GM19035 (cell line): Measurements from ENCODE around the gene BAZ1B.
"Not testable (repeated sequence)": the region's sequence is repeated elsewhere in the genome, so short reads cannot be mapped to it uniquely, and the experiment has no call there.

ENCODE experiments used
- ATAC-seq: cut with Tn5 transposase; IDR thresholded peaks from one replicate; pipeline ENCODE4 v1.9.1; 2021; ENCODE audit not compliant: unreplicated experiment

The BAZ1B gene

DNA sequence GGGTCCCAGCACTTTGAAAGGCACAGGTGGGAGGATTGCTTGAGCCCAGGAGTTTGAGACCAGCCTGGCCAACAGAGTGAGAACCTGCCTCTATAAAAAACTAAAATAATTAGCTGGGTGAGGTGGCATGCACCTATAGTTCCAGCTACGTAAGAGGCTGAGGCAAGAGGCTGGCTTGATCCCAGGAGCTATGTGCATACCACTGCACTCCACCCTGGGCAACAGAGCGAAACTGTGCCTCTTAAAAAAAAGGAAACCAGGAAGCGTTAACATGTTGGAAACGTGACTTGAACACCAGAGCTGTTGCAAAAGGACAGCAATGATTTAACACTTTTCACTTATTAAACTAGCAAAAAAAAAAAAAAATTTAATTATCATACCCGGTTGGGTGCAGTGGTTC lies 12.6 kb downstream of the BAZ1B start:
- no peak for ATAC-seq

GRCh38 chr7:73507556-73507955 lies 14.5 kb downstream of the BAZ1B start:
- no peak for ATAC-seq

GRCh38 chr7:73504920-73505319 lies 17.2 kb downstream of the BAZ1B start:
- no peak for ATAC-seq

- no peak for ATAC-seq
These were observed 18.1 kb downstream of the BAZ1B start for GRCh38 chr7:73504017-73504416.

GRCh38 chr7:73503229-73503628 lies 18.9 kb downstream of the BAZ1B start:
- no peak for ATAC-seq

DNA sequence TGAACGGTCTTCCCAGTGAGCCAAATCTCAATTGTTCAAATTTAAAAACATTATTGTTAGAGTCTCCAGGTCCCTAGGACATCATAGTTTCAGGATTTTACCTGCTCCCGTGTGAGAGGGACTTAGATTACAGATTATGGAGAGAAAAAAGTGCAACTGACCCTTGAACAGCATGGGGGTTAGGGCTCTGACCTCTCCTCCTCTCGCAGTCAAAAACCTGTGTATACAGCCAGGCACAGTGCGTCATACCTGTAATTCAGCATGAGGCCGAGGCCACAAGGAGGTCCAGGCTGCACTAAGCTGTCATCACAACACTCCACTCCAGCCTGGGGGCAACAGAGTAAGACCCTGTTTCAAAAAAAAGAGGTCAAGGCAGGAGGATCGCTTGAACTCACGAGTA lies 25.5 kb downstream of the BAZ1B start:
- ATAC-seq: no peak

DNA sequence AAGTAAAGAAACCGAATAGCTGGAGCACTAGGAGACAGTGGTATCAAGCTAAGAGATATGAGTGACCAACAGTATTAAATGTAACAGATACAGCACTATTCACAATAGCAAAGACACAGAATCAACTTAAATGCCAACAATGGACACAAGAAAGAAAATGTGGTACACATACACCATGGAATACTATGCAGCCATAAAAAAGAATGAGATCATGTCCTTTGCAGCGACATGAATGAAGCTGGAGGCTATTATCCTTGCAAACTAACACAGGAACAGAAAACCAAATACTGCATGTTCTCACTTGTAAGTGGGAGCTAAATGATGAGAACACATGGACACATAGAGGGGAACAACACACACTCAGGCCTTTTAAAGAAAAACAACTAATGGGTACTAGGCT lies 26.6 kb downstream of the BAZ1B start:
- not testable (repeated sequence) for ATAC-seq

DNA sequence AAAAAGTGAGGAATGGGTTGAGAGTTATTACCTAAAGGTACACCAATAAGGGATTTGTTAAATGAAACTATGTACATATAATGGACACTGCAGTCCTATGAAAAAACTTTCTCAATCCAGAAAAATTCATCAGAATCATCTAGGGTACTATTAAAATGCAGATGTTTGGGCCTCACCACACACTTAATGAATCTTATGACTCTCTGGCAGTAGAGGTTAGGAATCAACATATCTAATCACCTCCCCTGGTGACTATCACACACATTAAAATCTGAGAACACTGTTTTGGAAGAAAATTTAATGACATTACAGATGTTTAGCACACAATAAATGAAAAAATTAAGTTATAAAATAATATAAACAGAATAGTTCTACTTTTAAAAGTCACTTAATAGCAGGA lies 32.1 kb downstream of the BAZ1B start:
- ATAC-seq: no peak

DNA sequence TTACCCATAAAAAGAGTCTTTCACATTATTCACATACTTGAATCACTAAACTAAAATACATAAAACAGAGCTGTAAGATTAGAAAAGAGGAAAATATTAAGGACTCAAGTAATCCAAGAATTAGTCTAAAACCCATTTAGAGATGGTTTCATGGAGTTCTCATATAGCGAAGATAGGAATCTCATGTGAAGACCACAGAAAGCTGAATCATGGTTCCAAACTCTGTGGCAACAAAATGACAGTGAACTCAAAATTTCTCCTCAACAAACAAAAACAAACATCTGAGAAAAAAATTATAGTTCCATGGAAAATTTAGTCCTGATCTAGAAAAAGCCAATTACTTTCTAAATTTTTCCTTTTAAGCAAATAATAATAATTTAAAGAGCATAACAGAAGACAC lies 34.6 kb downstream of the BAZ1B start:
- no peak for ATAC-seq

DNA sequence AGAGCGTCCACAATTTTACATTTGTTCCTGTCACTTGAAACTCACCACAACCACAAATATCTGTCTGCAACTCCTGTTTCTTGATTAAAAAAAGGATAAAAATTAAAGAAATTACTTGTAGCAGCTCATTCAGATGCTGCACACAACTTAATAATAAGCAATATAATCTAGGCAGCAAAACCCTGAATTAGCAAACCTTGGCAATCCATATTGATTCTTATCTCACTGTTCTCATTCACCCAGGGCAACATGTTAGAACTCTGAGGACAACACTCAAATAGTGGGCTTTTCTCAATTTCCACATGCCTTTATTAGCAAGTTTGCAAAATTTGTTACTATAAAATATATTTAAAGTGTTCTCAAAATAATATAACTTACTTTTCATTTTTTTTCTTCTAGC lies 38.9 kb downstream of the BAZ1B start:
- no peak for ATAC-seq

DNA sequence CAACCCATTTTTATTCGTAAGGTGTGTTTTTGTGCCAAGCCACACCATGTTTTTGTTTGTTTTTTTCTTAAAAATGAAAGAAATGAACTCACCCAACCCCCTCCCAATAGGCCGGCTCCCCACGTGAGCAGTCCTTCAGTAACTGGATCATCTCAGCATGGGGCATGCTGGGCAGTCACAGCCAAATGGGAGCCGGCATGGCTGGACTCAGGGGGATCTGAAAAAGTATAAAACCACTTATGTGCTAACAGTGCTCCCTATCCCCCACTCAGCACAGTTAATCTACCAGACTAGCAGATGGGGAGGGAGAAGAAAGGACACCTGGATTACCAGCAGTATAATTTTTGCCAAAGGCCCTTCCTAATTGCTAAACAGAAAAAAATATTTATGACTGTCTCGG lies 39.3 kb downstream of the BAZ1B start:
- no peak for ATAC-seq

- not testable (repeated sequence) for ATAC-seq
These were observed 40.6 kb downstream of the BAZ1B start for GRCh38 chr7:73481521-73481920.

DNA sequence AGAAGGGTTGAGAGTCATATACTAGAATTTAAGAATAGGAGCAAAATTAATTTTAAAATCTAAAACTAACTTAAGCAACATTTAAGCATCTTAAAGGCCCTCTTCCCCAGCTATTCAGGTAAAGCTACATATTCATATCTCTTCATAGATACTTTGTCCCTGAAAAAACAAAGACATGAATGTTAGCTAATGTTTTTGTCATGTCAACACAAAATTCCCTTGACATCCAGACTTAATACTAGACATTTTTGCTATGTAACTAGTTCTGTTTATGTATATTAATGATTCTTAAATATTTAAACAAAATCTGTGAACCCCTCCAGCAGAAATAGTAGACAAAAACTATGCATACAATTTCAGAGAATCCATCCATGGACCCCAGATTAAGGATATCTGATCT lies 43.5 kb downstream of the BAZ1B start:
- ATAC-seq: no peak

DNA sequence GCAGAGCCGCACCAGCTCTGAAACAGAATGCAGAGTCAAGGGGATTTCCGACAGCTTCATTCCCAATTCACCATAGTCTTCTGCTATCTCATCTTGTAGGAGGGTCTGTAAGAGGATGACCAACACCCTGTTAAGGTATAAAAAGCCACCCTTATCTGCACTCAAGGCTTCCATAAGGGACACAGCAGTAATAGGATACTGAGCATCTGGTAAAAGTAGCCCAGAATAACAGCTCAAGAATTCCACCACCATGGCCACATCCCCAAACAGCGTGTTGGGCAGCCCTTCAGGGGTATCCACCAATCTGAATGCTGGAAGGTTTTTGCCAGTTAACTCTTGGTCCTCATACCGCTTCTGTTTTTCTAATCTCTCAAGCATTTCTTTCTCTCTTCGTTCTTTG lies 44.7 kb downstream of the BAZ1B start:
- ATAC-seq: no peak

GRCh38 chr7:73470208-73470607 lies 51.9 kb downstream of the BAZ1B start:
- no peak for ATAC-seq

DNA sequence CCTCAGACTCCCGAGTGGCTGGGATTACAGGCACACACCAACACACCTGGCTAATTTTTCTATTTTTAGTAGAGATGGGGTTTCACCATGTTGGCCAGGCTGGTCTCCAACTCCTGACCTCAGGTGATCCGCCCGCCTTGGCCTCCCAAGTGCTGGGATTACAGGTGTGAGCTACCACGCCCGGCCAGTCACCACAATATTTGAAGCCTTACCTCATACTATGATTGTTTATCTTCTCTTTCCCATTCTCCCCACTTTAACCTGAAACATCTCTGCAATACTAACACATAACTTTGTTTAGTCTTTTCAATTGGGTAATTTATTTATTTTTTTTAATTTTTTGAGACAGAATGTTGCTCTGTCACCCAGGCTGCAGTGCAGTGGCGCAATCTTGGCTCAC lies 55.0 kb downstream of the BAZ1B start:
- not testable (repeated sequence) for ATAC-seq

DNA sequence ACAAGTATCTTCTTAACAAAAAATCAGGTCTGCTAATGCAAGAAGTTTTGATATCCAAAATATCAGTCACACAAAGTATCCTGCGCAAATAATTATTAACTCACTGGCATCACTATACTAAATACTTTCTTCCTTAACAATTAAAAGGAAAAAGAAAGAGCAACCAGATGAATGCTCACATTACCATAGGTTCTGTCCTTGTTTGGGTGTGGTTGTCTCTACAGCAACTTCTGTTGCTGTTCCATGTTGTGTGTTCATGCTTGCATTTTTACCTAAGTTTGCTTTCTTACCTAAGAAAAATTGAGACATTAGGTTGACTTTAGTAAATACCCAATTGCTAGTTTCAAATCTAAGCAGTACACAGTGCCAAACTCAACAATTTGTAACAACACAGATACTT lies 56.0 kb downstream of the BAZ1B start:
- ATAC-seq: no peak

DNA sequence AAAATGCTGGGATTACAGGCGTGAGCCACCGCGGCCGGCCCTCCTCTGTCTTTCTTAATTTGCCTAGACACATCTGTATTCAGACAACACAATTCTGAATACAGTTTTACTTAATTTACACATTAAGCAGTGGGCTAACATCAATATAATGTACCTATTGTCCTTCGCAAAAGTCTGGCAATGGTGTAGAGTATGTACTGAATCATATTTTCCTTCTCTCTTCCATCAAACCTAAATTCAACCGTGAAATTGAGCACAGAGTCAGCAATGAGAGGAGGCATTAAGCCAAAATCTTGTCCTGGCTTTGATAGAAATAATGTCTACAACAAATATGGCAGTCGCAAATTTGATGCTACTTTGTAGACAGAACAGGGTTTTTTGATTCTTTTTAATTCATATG lies 58.1 kb downstream of the BAZ1B start:
- ATAC-seq: no peak

DNA sequence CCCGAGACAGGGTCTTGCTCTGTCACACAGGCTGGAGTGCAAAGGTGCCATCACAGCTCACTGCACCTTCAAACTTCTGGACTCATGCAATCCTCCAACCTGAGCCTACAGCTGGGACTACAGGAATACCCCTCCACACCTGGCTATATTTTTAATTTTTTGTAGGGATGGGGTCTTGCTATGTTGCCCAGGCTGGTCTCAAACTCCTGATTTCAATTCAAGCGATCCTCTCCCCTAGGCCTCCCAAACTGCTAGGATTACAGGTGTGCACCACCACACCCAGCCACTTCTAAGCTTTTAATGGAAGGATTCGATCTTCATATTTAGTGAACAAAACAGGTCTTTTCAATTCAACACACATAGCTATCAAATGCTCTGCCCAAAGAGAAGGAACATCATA lies 58.8 kb downstream of the BAZ1B start:
- ATAC-seq: no peak

- ATAC-seq: no peak
These were observed 60.3 kb downstream of the BAZ1B start for GRCh38 chr7:73461782-73462285.

DNA sequence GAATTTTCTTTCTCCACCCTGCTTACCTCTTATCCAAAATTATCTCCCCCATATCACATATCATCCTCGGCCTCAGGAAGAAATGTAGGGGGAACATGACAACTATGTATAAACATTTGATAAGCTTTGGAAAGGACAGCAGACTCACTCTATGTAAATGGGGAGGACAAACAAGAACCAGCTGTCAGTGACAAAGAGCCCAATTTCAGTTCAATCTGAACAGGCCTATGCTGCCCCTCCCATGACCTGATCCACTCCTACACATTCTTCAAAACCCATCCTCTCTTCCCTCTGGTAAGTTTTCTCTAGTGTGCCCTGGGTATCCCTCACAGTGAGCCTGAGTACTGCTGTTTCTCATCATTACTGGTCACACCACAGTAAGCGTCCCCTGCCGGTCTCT lies 67.7 kb downstream of the BAZ1B start:
- no peak for ATAC-seq

DNA sequence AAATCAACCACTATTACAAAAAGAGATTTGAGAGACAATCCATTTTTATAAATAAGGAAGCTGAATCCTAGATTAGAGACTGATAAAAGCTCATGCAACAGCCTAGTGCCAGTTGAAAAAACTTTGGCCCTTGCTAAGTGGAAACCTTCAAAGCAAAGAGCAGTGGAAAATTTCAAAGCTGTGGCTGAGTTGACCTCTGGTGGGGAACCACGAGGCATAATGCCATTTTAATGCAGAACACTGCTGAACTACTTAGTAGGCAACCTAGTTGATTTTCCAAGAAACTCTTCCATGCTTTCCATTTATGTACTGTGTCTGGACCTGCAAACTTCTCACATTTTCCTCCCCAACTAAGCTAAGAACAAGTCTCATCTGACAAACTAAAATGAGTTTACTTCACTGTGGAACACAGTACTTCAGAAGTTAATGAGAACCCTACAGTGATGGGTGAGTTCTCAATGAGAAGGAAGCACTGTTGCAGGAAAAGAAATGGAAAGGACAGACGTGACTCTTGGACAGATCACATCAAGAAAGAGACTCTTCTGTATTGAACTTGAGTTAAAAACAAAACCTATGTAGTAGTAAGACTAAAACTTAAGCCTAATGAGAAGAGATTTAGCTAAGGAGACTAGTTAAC lies 69.0 kb downstream of the BAZ1B start:
- ATAC-seq: no peak

- no peak for ATAC-seq
These were observed 70.2 kb downstream of the BAZ1B start for GRCh38 chr7:73451780-73452398.
